MCF 10A (cell line): ENCODE measurements around the gene MAP3K7CL. TPM values are rescaled to one million over a fixed set of nuclear protein-coding genes. Genes with fewer than 3 reads are reported as not detected.

Source experiments
- BruUV-seq: library from RNA; stranded (reverse); fragments of 400-500 nt; replicated peaks from 2 replicates; lab custom pipeline; 2021; lab: Mats Ljungman, UMichigan
- CTCF ChIA-PET: fragments of 300-600 bp; sonication (Branson Sonifier 250); formaldehyde crosslinking; extraction: SDS; loops from one replicate; lab custom pipeline; 2021; ENCODE audit warnings: antibody characterized with exemption, inconsistent platforms; lab: Yijun Ruan, JAX
- POLR2A ChIA-PET: fragments of 300-600, 350-650 bp; sonication (Branson Sonifier 250); formaldehyde crosslinking; extraction: SDS; loops from one replicate; lab custom pipeline; 2020; ENCODE audit warnings: antibody characterized with exemption, inconsistent platforms; lab: Yijun Ruan, JAX
- DNase-seq: peaks from one replicate; pipeline ENCODE4 v3.0.0-alpha.2; 2018; ENCODE audit not compliant: unreplicated experiment
- H3K27ac Mint-ChIP-seq: one replicate; pipeline ENCODE4 v1.8.0; 2022; ENCODE audit warnings: mild to moderate bottlenecking, low read depth, mixed read lengths; ENCODE audit not compliant: unreplicated experiment
- H3K27me3 Mint-ChIP-seq: one replicate; pipeline ENCODE4 v1.8.0; 2022; ENCODE audit warnings: mixed read lengths; ENCODE audit not compliant: insufficient read depth, unreplicated experiment
- H3K36me3 Mint-ChIP-seq: one replicate; pipeline ENCODE4 v1.8.0; 2022; ENCODE audit warnings: mild to moderate bottlenecking, moderate library complexity, mixed read lengths; ENCODE audit not compliant: insufficient read depth, unreplicated experiment
- H3K4me1 Mint-ChIP-seq: one replicate; pipeline ENCODE4 v1.8.0; 2022; ENCODE audit warnings: mixed read lengths; ENCODE audit not compliant: insufficient read depth, unreplicated experiment
- H3K4me3 Mint-ChIP-seq: one replicate; pipeline ENCODE4 v1.8.0; 2022; ENCODE audit warnings: mild to moderate bottlenecking, moderate library complexity, mixed read lengths; ENCODE audit not compliant: unreplicated experiment
- H3K9me3 Mint-ChIP-seq: one replicate; pipeline ENCODE4 v1.8.0; 2022; ENCODE audit warnings: mixed read lengths; ENCODE audit not compliant: unreplicated experiment
- intact Hi-C: fragments of 100-400 bp; cut with micrococcal nuclease; formaldehyde crosslinking; loops from 2 replicates; pipeline ENCODE4 v1.14.1; 2022
- total RNA-seq: library from RNA; stranded (reverse); gene quantifications from 2 replicates; pipeline ENCODE4 v1.2.3, GENCODE V29; 2022
- TF ChIP-seq, protein P1 (sequence below): fragments of 200-600 bp; IDR thresholded peaks from one replicate; pipeline ENCODE4 v1.8.0; 2022; ENCODE audit warnings: antibody characterized with exemption, mild to moderate bottlenecking; ENCODE audit not compliant: unreplicated experiment

MAP3K7CL gene
- total RNA-seq, 1 experiment from 2014 or later, result 4.9 TPM

DNA sequence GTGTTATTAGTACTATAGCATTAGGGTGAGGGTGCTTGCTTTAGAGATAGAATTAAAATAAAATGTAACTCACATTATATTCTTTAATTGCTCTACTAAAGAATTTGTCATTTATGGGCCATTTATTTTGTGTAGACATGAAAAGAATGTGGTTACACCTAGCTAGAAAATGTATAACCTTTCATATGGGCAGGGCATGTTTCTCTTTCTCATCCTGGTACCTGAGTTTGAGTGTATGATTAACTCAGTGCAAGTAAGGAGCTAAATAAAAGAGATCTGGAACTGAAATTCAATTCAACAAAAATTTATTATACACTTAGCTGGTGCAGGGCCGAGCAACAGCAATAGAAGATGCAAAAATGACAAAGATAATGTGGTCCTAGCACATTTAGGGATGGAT is 47.4 kb downstream of the MAP3K7CL start:
- no TSS peak for BruUV-seq
- Mint-ChIP-seq H3K27me3 (no peaks in the 10 kb centered on the region), H3K36me3 (no peaks in the 10 kb centered on the region), H3K27ac (no peak overlapping the region), H3K4me1 (peaks cover 26% of the 10 kb centered on the region), H3K4me3 (no peak overlapping the region), H3K9me3 (no peaks in the 10 kb centered on the region)
- no peak for DNase-seq
- CTCF ChIA-PET, result interaction anchor here (0.9 to 1.7 kb wide), 5 partner anchors 13 to 194 kb away, joined by 3 to 6 read pairs (median 4); no protein-coding TSS in a partner anchor
- POLR2A ChIA-PET, result interaction anchor here (0.7 to 7.3 kb wide), 8 partner anchors 9 to 790 kb away, joined by 3 to 60 read pairs (median 4); partner anchors contain the start of gene BACH1
- TF ChIP-seq, protein P1, sequence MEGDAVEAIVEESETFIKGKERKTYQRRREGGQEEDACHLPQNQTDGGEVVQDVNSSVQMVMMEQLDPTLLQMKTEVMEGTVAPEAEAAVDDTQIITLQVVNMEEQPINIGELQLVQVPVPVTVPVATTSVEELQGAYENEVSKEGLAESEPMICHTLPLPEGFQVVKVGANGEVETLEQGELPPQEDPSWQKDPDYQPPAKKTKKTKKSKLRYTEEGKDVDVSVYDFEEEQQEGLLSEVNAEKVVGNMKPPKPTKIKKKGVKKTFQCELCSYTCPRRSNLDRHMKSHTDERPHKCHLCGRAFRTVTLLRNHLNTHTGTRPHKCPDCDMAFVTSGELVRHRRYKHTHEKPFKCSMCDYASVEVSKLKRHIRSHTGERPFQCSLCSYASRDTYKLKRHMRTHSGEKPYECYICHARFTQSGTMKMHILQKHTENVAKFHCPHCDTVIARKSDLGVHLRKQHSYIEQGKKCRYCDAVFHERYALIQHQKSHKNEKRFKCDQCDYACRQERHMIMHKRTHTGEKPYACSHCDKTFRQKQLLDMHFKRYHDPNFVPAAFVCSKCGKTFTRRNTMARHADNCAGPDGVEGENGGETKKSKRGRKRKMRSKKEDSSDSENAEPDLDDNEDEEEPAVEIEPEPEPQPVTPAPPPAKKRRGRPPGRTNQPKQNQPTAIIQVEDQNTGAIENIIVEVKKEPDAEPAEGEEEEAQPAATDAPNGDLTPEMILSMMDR, result no peak
- intact Hi-C loops, result no loop called here

DNA sequence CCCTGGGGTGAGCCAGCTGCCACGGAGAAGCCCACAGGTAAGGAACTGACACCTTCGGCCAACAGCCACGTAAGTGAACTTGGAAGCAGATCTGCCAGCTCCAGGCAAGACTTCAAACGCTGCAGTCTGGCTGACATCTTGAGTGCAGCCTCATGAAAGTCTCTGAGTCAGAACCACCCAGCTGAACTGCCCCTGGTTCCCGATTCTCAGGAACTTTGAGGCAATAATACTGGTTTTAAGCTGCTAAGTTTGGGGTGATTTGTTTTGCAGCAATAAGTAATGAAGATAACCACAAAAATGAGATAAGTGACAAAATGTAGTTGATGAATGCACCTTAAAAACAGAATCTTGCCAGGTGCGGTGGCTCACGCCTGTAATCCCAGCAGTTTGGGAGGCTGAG is 48.5 kb downstream of the MAP3K7CL start:
- DNase-seq, result no peak
- Mint-ChIP-seq H3K9me3 (no peaks in the 10 kb centered on the region), H3K4me3 (no peak overlapping the region), H3K27me3 (no peaks in the 10 kb centered on the region), H3K36me3 (no peaks in the 10 kb centered on the region), H3K27ac (no peak overlapping the region), H3K4me1 (peaks cover 31% of the 10 kb centered on the region)
- CTCF ChIA-PET, result interaction anchor here (0.7 to 1.7 kb wide), 7 partner anchors 10 to 193 kb away, joined by 3 to 6 read pairs (median 4); no protein-coding TSS in a partner anchor
- TF ChIP-seq, protein P1, result no peak
- no TSS peak for BruUV-seq
- intact Hi-C loops, result no loop called here
- POLR2A ChIA-PET, result interaction anchor here (1.1 to 7.3 kb wide), 8 partner anchors 10 to 121 kb away, joined by 3 to 60 read pairs (median 5); partner anchors contain the start of gene BACH1

DNA sequence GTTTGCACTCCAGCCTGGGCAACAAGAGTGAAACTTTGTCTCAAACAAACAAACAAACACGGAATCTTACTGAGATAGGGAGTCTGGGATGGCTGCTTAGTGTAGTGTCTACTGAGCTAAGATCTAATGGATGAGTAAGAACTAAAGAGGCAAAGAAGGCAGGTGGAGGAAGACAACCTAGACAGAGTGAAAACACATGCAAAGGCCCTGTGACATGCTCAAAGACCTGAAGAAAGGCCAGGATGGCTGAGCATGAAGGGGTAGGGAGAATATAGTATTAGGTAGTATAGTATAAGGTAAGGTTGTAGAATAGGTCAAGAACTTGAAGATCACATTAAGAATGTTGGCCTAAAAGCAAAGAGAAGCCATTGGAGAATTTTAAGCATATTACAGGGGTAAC is 49.1 kb downstream of the MAP3K7CL start:
- intact Hi-C loops, result no loop called here
- Mint-ChIP-seq H3K27me3 (no peaks in the 10 kb centered on the region), H3K4me3 (no peak overlapping the region), H3K36me3 (no peaks in the 10 kb centered on the region), H3K4me1 (peaks cover 31% of the 10 kb centered on the region), H3K9me3 (no peaks in the 10 kb centered on the region), H3K27ac (no peak overlapping the region)
- BruUV-seq, result no TSS peak
- DNase-seq, result no peak
- TF ChIP-seq, protein P1, result no peak
- POLR2A ChIA-PET, result interaction anchor here (1.1 to 7.3 kb wide), 4 partner anchors 9 to 54 kb away, joined by 5 to 60 read pairs (median 6); no protein-coding TSS in a partner anchor
- CTCF ChIA-PET, result interaction anchor here (0.7 to 1.7 kb wide), 5 partner anchors 11 to 121 kb away, joined by 3 to 6 read pairs (median 4); no protein-coding TSS in a partner anchor

DNA sequence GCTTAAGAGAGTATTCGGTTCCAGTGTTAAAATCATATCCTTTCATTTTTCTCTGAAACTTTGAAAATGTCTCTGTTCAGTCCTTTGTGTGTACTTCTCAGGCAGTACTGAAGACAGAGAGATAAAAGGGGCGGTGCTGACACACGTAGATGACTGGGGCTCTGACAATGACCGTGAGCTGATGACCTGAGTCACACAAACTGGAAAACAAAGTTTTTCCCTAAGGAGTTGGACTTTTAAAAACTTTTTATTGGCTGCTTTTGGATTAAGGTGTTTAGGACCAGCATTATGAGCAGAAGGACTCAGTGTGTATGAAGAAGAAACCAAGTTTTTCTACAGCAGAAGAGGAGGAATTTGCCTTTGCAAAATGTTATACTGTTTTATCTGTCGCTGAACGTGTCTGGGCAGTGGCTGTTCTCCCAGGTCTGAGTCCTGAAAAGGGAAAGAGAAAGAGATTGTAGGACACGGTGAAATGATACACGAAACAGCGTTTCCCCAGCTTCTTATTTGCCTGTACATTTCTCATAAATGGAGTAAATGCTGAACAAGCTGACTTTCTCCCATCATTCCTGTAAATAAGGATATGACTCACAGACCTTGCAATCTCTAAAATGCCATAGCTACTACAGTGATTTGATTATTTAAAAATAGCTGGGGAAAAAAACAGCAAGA is 51.5 kb downstream of the MAP3K7CL start:
- Mint-ChIP-seq H3K9me3 (no peaks in the 10 kb centered on the region), H3K4me3 (peak overlapping the region; percentile 82), H3K36me3 (no peaks in the 10 kb centered on the region), H3K4me1 (peaks cover 31% of the 10 kb centered on the region), H3K27me3 (no peaks in the 10 kb centered on the region), H3K27ac (peak overlapping the region; percentile 99)
- DNase-seq, result peak; percentile 78
- ChIA-PET CTCF (interaction anchor here (0.7 to 2.8 kb wide), 9 partner anchors 11 to 154 kb away, joined by 3 to 10 read pairs (median 4); no protein-coding TSS in a partner anchor), POLR2A (interaction anchor here (0.6 to 3.6 kb wide), 29 partner anchors 9 to 179 kb away, joined by 3 to 58 read pairs (median 6); partner anchors contain the start of genes BACH1 and CCT8)
- intact Hi-C loops, result no loop called here
- TF ChIP-seq, protein P1, result no peak
- TSS peak; percentile 99 for BruUV-seq
